Upper lobe of right lung (tissue), 1 donor: ENCODE measurements around the gene CYB5R4. TPM values are rescaled to one million over a fixed set of nuclear protein-coding genes. Genes with fewer than 3 reads are reported as not detected.

ENCODE experiments used
- ATAC-seq: fragments of 200-7000 bp; cut with Tn5 transposase; one replicate; pipeline ENCODE4 v1.9.1; 2020; ENCODE audit warnings: mild to moderate bottlenecking, moderate library complexity
- DNase-seq: peaks from one replicate; pipeline ENCODE4 v3.0.0-alpha.2; 2020
- H3K27ac ChIP-seq: fragments of 200-600 bp; one replicate; pipeline ENCODE4 v1.8.0; 2022
- H3K27me3 ChIP-seq: fragments of 200-600 bp; one replicate; pipeline ENCODE4 v1.8.0; 2022; ENCODE audit warnings: mild to moderate bottlenecking
- H3K36me3 ChIP-seq: fragments of 200-600 bp; one replicate; pipeline ENCODE4 v1.8.0; 2022
- H3K4me1 ChIP-seq: fragments of 200-600 bp; one replicate; pipeline ENCODE4 v1.8.0; 2022
- H3K4me3 ChIP-seq: fragments of 200-600 bp; one replicate; pipeline ENCODE4 v1.8.0; 2022; ENCODE audit warnings: mild to moderate bottlenecking
- H3K9me3 ChIP-seq: fragments of 200-600 bp; one replicate; pipeline ENCODE4 v1.8.0; 2022
- intact Hi-C: fragments of 100-400 bp; cut with DNase I; formaldehyde crosslinking; loops from one replicate; pipeline ENCODE4 v1.11.0; 2022
- total RNA-seq: library from RNA; stranded (reverse); fragmentation: NEBNext Ultra II Directional; extraction: Animal tissue kit (Norgen Biotek cat#: 25700); gene quantifications from one replicate; pipeline ENCODE4 v1.2.1, GENCODE V29; 2021
- TF ChIP-seq, protein P1 (sequence below): fragments of 200-600 bp; IDR thresholded peaks from one replicate; pipeline ENCODE4 v1.8.0; 2022; ENCODE audit warnings: antibody characterized with exemption
- donor health status: DM: no; HTN: yes; CAD: no; lungs with severe emphysema.

The CYB5R4 gene
- total RNA-seq, 1 donor from 2014 or later, result 24.4 TPM

DNA sequence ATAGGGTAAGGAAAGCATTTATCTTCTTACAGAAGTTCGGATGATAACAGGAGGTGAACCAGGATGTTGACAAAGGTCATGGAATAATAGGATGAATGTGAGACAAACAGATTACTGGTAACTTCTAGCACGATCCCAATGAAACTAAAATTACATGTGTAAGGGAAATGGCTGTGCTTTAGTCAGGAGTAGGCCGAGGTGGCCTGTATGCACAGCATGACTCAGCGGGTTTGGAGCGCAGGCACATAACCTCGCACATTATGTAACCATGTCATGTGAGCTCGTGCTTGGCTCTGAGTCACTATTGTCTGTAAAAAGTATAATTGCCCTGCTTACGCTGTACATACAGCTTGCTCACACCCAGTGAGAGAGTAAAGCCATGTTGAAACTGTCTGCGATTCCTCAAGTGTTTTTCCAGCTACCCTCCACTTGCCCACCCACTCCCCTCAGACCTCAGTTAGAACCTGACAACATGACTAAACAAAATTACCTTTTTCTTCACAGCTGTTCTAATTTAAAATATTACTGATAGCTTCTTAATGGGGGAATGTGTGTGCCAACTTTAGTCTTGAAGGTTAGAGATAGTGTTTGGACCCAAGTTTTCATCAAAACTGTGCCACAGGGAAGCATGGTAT, 8.2 kb downstream of the CYB5R4 start:
- intact Hi-C loops, result no loop called here
- no peaks in the 10 kb centered on the region for H3K27me3 ChIP-seq
- ATAC-seq, result peak; percentile 92

DNA sequence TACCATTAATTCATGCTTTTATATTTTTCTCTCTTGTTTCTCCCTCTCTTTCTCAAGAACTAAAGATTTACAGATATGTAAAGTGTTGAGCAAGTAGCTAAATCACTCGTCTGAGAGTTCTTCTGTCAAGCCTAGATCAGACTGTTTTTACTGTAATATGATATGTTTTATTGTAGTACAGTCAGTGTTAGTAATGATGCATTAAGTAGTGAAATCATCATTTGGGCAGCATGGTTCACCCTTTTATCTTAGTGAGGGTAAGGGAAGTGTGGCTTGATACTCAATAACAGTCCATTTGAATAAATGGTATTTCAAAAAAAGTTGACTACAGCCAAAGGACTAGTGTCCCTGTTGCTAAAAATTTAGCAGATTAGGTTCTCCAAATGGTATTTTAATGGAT, 9.2 kb downstream of the CYB5R4 start:
- intact Hi-C loops, result no loop called here
- TF ChIP-seq, protein P1, sequence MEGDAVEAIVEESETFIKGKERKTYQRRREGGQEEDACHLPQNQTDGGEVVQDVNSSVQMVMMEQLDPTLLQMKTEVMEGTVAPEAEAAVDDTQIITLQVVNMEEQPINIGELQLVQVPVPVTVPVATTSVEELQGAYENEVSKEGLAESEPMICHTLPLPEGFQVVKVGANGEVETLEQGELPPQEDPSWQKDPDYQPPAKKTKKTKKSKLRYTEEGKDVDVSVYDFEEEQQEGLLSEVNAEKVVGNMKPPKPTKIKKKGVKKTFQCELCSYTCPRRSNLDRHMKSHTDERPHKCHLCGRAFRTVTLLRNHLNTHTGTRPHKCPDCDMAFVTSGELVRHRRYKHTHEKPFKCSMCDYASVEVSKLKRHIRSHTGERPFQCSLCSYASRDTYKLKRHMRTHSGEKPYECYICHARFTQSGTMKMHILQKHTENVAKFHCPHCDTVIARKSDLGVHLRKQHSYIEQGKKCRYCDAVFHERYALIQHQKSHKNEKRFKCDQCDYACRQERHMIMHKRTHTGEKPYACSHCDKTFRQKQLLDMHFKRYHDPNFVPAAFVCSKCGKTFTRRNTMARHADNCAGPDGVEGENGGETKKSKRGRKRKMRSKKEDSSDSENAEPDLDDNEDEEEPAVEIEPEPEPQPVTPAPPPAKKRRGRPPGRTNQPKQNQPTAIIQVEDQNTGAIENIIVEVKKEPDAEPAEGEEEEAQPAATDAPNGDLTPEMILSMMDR, result no peak
- Histone ChIP-seq H3K27ac (no peak overlapping the region), H3K36me3 (peaks cover 25% of the 10 kb centered on the region), H3K27me3 (no peaks in the 10 kb centered on the region), H3K9me3 (no peaks in the 10 kb centered on the region), H3K4me3 (no peak overlapping the region), H3K4me1 (no peaks in the 10 kb centered on the region)
- DNase-seq (no peak), ATAC-seq (no peak)

More for the DNA sequence above, 8.2 kb downstream of the CYB5R4 start:
- Histone ChIP-seq H3K27ac (no peak overlapping the region), H3K36me3 (peaks cover 25% of the 10 kb centered on the region), H3K9me3 (no peaks in the 10 kb centered on the region), H3K4me3 (no peak overlapping the region), H3K4me1 (no peaks in the 10 kb centered on the region)
- TF ChIP-seq, protein P1, result no peak
- peak; percentile 72 for DNase-seq

DNA sequence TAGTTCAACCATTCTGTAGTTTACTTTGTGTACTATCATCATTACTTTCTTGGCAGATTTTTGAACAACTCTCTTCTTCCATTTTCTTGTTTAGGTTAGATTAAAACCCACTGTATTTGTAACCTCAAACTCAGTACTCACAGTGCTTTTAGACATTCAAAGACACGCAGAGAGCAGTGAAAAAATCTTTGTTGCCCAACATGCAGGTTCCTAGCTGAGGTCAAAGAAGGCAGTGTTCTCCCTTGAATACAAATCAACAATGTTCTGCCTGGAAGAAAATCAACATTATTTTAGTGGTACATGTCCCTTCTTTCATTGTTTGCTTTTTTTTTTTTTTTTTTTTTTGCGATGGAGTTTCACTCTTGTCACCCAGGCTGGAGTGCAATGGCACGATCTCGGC, 11.2 kb downstream of the CYB5R4 start:
- no peaks in the 10 kb centered on the region for H3K27me3 ChIP-seq
- ATAC-seq (no peak), DNase-seq (no peak)
- TF ChIP-seq, protein P1, result no peak
- intact Hi-C loops, result no loop called here
- no peaks in the 10 kb centered on the region for H3K9me3 ChIP-seq
- peaks cover 11% of the 10 kb centered on the region for H3K36me3 ChIP-seq
- no peaks in the 10 kb centered on the region for H3K4me1 ChIP-seq
- H3K4me3 ChIP-seq, result no peak overlapping the region
- no peak overlapping the region for H3K27ac ChIP-seq

DNA sequence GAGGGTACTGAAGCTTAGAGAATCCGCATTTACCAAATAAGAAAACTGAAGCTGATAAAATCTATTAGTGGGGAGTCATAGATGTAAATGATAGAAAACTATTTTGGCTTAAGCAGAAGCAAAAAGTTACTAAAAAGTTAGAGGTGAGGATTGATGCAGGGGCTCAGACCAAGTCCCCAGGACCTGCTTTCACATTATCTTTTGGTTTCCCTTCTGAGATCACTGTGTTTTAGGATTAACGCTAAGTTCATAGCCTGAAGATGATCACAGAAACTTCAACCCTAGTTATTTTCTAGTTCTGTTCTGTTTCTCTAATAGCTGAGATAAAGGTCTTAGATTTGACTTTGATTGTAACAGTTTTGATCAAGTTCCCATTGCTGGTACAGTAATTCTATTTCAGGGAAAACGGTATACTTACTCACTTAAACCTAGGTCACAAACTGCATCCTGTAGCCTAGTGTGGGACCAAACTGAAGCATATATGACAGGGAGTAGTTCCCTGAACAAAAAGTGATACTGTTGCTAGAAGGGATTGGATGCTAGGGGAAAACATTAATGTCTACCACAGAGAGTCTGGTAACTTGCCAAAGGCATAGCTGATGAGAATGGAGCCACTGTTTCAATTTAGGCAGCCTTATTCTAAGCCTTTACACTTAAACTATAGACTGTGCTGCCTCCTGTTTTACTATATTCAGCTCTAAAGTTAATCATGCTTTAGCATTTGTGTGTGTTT, 13.1 kb downstream of the CYB5R4 start:
- intact Hi-C loops, result no loop called here
- no peaks in the 10 kb centered on the region for H3K9me3 ChIP-seq
- H3K4me3 ChIP-seq, result no peak overlapping the region
- H3K36me3 ChIP-seq, result no peaks in the 10 kb centered on the region
- TF ChIP-seq, protein P1, result no peak
- no peak overlapping the region for H3K27ac ChIP-seq
- H3K27me3 ChIP-seq, result no peaks in the 10 kb centered on the region
- ATAC-seq, result no peak
- DNase-seq, result no peak
- no peaks in the 10 kb centered on the region for H3K4me1 ChIP-seq

DNA sequence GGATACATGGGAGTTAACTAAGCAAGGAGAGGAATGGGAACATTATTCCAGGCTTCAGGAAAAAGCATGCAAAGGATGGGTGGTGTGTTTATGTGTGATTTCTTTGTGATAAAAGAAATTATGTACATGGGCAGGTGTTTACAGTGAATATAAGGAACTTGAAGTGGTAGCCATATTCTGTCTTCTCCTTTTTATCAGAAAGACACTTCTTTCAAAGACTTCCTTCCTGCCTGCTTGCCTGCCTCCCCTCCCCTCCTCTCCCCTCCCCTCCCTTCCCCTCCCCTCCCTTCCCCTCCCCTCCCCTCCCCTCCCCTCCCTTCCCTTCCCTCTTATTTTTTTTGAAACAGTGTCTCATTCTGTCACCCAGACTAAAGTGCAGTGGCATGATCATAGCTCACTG, 14.4 kb downstream of the CYB5R4 start:
- no peak for DNase-seq
- Histone ChIP-seq H3K9me3 (no peaks in the 10 kb centered on the region), H3K27ac (no peak overlapping the region), H3K4me1 (no peaks in the 10 kb centered on the region), H3K4me3 (no peak overlapping the region), H3K27me3 (no peaks in the 10 kb centered on the region), H3K36me3 (no peaks in the 10 kb centered on the region)
- ATAC-seq, result no peak
- intact Hi-C loops, result no loop called here
- TF ChIP-seq, protein P1, result no peak
